CD4-positive, alpha-beta memory T cell (primary cell): ENCODE data around the gene CHST14. TPM values are rescaled to one million over a fixed set of nuclear protein-coding genes. Genes with fewer than 3 reads are reported as not detected.

ENCODE experiments used
- CTCF ChIA-PET: fragments of 350-600 bp; sonication (Branson Sonifier 250); formaldehyde crosslinking; loops from one replicate; lab custom pipeline; 2021; ENCODE audit warnings: inconsistent platforms; ENCODE audit not compliant: partially characterized antibody; lab: Charles Lee
- POLR2A ChIA-PET: fragments of 350-600 bp; sonication (Branson Sonifier 250); formaldehyde crosslinking; loops from one replicate; lab custom pipeline; 2021; ENCODE audit not compliant: partially characterized antibody; lab: Charles Lee
- DNase-seq, 5 donors: peaks; one replicate each; pipeline versions ENCODE4 v3.0.0 to v3.0.0-alpha.2; 2020 to 2022; ENCODE audit warnings: mixed read lengths in 1 of 5
- H3K27ac ChIP-seq: one replicate; pipeline ENCODE4 v1.7.0; 2013; ENCODE audit warnings: low read depth, low read length
- H3K27me3 ChIP-seq: 2 replicates; pipeline ENCODE4 v1.7.0; 2013; ENCODE audit warnings: mild to moderate bottlenecking, low read length, moderate library complexity; ENCODE audit not compliant: insufficient read depth
- H3K36me3 ChIP-seq: 2 replicates; pipeline ENCODE4 v1.7.0; 2013; ENCODE audit warnings: mild to moderate bottlenecking, low read length, moderate library complexity; ENCODE audit not compliant: insufficient read depth
- H3K4me1 ChIP-seq: 2 replicates; pipeline ENCODE4 v1.7.0; 2013; ENCODE audit warnings: mild to moderate bottlenecking, low read length, moderate library complexity; ENCODE audit not compliant: insufficient read depth
- H3K4me3 ChIP-seq, 2 donors: one replicate each; pipeline ENCODE4 v1.7.0; 2013; ENCODE audit warnings: low read length in 2 of 2, mild to moderate bottlenecking in 1 of 2
- H3K9me3 ChIP-seq, 2 donors: one replicate each; pipeline ENCODE4 v1.7.0; 2013; ENCODE audit warnings: low read length in 2 of 2, control low read depth in 1 of 2; ENCODE audit not compliant: control insufficient read depth in 1 of 2
- H3K27ac Mint-ChIP-seq, 7 donors: one replicate each; pipeline ENCODE4 v1.8.0; 2020 to 2021; ENCODE audit warnings: mixed read lengths in 7 of 7, mild to moderate bottlenecking in 6 of 7, inconsistent platforms in 3 of 7, moderate library complexity in 3 of 7
- H3K27me3 Mint-ChIP-seq, 2 donors: one replicate each; pipeline ENCODE4 v1.8.0; 2020 to 2021; ENCODE audit warnings: mixed read lengths in 2 of 2
- H3K36me3 Mint-ChIP-seq, 2 donors: one replicate each; pipeline ENCODE4 v1.8.0; 2020 to 2021; ENCODE audit warnings: mixed read lengths in 2 of 2, inconsistent platforms in 1 of 2, mild to moderate bottlenecking in 1 of 2
- H3K4me1 Mint-ChIP-seq, 4 donors: one replicate each; pipeline ENCODE4 v1.8.0; 2020 to 2021; ENCODE audit warnings: mixed read lengths in 4 of 4, mild to moderate bottlenecking in 1 of 4
- H3K4me3 Mint-ChIP-seq, 8 donors: one replicate each; pipeline ENCODE4 v1.8.0; 2020 to 2021; ENCODE audit warnings: mixed read lengths in 8 of 8, mild to moderate bottlenecking in 7 of 8, moderate library complexity in 6 of 8, inconsistent platforms in 3 of 8
- H3K9me3 Mint-ChIP-seq, 8 donors: one replicate each; pipeline ENCODE4 v1.8.0; 2020 to 2021; ENCODE audit warnings: mixed read lengths in 8 of 8, mild to moderate bottlenecking in 5 of 8, inconsistent platforms in 3 of 8, moderate library complexity in 1 of 8
- intact Hi-C: fragments of 100-400 bp; cut with micrococcal nuclease; formaldehyde crosslinking; loops from one replicate; pipeline ENCODE4 v1.15.1; 2023
- polyA plus RNA-seq, 2 donors: library from polyadenylated mRNA; unstranded; fragments of 300-500 nt; fragmentation: Illumina TruSeq; gene quantifications; one replicate each; pipeline ENCODE4 v1.2.3, GENCODE V29; 2021
- total RNA-seq, 2 experiments: library from RNA; stranded (reverse); gene quantifications; one replicate each; pipeline ENCODE4 v1.2.3, GENCODE V29; 2021

Gene CHST14
- total and polyA plus RNA-seq, 4 experiments from 2014 or later, result 0.64 to 10.5 (median 5.3) TPM

- Mint-ChIP-seq H3K4me3 (no peak overlapping the region), H3K27ac (no peak overlapping the region), H3K9me3 (no peaks in the 10 kb centered on the region), H3K27me3 (no peaks in the 10 kb centered on the region), H3K36me3 (peaks cover 4 to 25% of the 10 kb centered on the region in 2 donors), H3K4me1 (peaks cover 12 to 41% (median 21%) of the 10 kb centered on the region in 4 donors)
- H3K27me3 ChIP-seq, result no peaks in the 10 kb centered on the region
- no peaks in the 10 kb centered on the region for H3K9me3 ChIP-seq
- intact Hi-C loops, result no loop called here
- ChIA-PET CTCF (no interaction called here), POLR2A (interaction anchor here (0.8 kb wide), 1 partner anchor 21 kb away, joined by 3 read pairs; no protein-coding TSS in a partner anchor)
- peaks cover 30% of the 10 kb centered on the region for H3K36me3 ChIP-seq
- H3K27ac ChIP-seq, result no peak overlapping the region
- no peak overlapping the region for H3K4me3 ChIP-seq
- H3K4me1 ChIP-seq, result peaks cover 30% of the 10 kb centered on the region
- no peak for DNase-seq
These were observed 11.3 kb upstream of the CHST14 start for GRCh38 chr15:40459391-40460015.

- Mint-ChIP-seq H3K4me1 (peaks cover 5 to 35% (median 13%) of the 10 kb centered on the region in 4 donors), H3K9me3 (no peaks in the 10 kb centered on the region), H3K27ac (peak overlapping the region in 3 of 7 donors; percentile 15 to 80 (median 74)), H3K36me3 (peaks cover 6 to 32% of the 10 kb centered on the region in 2 donors), H3K4me3 (no peak overlapping the region), H3K27me3 (no peaks in the 10 kb centered on the region)
- H3K27ac ChIP-seq, result no peak overlapping the region
- H3K4me1 ChIP-seq, result peaks cover 21% of the 10 kb centered on the region
- no peaks in the 10 kb centered on the region for H3K27me3 ChIP-seq
- peaks cover 39% of the 10 kb centered on the region for H3K36me3 ChIP-seq
- intact Hi-C loops, result no loop called here
- no peaks in the 10 kb centered on the region for H3K9me3 ChIP-seq
- CTCF ChIA-PET, result no interaction called here
- POLR2A ChIA-PET, result interaction anchor here (0.8 kb wide), 1 partner anchor 21 kb away, joined by 3 read pairs; no protein-coding TSS in a partner anchor
- no peak overlapping the region for H3K4me3 ChIP-seq
- no peak for DNase-seq
These were observed 10.4 kb upstream of the CHST14 start for GRCh38 chr15:40460404-40460803.

DNA sequence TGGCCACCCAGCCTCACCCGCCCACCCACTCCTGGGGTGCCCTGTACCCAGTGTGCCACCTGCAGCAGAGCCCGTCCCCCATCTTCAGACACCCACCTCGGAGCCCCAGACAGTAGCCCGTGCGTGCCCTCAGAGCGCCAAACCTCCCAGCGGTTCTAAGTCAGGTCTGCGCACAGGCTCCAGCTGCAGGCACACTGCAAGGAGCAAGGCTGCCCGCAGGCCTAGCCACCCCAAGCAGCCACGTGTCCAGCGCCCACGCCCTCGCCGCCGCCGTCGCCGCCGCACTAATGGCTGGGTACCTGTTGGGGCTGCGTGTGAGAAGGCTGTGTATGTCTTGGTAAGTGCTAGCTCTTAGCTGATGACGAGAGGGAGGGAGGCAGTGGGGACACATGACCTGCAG lies 8.8 kb upstream of the CHST14 start:
- POLR2A ChIA-PET, result no interaction called here
- Mint-ChIP-seq H3K36me3 (peaks cover 9 to 44% of the 10 kb centered on the region in 2 donors), H3K27me3 (no peaks in the 10 kb centered on the region)

GRCh38 chr15:40463279-40463678 lies 7.5 kb upstream of the CHST14 start:
- H3K27me3 ChIP-seq, result no peaks in the 10 kb centered on the region
- Mint-ChIP-seq H3K4me1 (peaks cover 5 to 26% (median 8%) of the 10 kb centered on the region in 4 donors), H3K27ac (no peak overlapping the region), H3K9me3 (no peaks in the 10 kb centered on the region), H3K4me3 (no peak overlapping the region), H3K36me3 (peaks cover 9 to 50% of the 10 kb centered on the region in 2 donors), H3K27me3 (no peaks in the 10 kb centered on the region)
- DNase-seq, result no peak
- H3K4me1 ChIP-seq, result peaks cover 6% of the 10 kb centered on the region
- ChIA-PET POLR2A (no interaction called here), CTCF (interaction anchor here (1.0 to 1.5 kb wide), 4 partner anchors 9 to 126 kb away, joined by 3 to 6 read pairs (median 4); partner anchors contain the start of gene BAHD1)
- H3K9me3 ChIP-seq, result no peaks in the 10 kb centered on the region
- no peak overlapping the region for H3K27ac ChIP-seq
- H3K36me3 ChIP-seq, result peaks cover 46% of the 10 kb centered on the region
- intact Hi-C loops, result no loop called here
- H3K4me3 ChIP-seq, result no peak overlapping the region

More for the DNA sequence above, 8.8 kb upstream of the CHST14 start:
- Histone ChIP-seq H3K27me3 (no peaks in the 10 kb centered on the region), H3K36me3 (peaks cover 46% of the 10 kb centered on the region), H3K4me1 (peaks cover 12% of the 10 kb centered on the region), H3K9me3 (no peaks in the 10 kb centered on the region), H3K4me3 (no peak overlapping the region), H3K27ac (no peak overlapping the region)
- DNase-seq, result no peak
- Mint-ChIP-seq H3K27ac (peak overlapping the region in 1 of 7 donors; percentile 23), H3K4me1 (peaks cover 4 to 32% (median 7%) of the 10 kb centered on the region in 4 donors), H3K9me3 (no peaks in the 10 kb centered on the region), H3K4me3 (no peak overlapping the region)
- intact Hi-C loops, result no loop called here
- CTCF ChIA-PET, result no interaction called here

DNA sequence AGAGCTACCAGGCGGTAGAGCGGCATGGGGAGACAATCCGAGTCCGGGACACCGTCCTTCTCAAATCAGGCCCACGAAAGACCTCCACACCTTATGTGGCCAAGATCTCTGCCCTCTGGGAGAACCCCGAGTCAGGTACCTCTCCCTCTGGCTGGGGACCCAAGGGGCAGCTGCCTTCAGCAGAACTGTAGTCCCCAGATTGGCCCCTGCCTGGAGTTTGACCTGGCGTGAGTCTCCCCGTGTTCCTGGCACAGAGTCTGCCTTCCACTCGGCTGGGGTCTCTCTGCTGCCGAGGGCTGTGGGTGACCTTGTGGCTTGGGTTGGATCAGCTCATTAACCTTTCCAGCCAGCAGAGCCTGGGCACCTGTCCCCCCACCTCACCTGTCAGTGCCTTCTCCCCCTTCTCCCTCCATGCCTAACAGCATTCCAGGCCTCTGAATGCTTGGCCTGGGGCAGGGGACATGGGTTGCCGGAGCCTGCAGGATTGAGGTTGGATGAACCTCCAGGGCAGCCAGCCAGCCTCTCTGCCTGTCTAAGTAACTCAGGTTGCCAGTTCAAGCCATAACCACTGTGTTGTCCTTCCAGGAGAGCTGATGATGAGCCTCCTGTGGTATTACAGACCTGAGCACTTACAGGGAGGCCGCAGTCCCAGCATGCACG lies 6.8 kb upstream of the CHST14 start:
- peaks cover 9 to 50% of the 10 kb centered on the region in 2 donors for H3K36me3 Mint-ChIP-seq

GRCh38 chr15:40464595-40465185 lies 6.1 kb upstream of the CHST14 start:
- Mint-ChIP-seq H3K36me3 (peaks cover 9 to 47% of the 10 kb centered on the region in 2 donors), H3K27ac (peak overlapping the region in 6 of 7 donors; percentile 4 to 84 (median 54)), H3K9me3 (no peaks in the 10 kb centered on the region), H3K4me3 (no peak overlapping the region), H3K27me3 (no peaks in the 10 kb centered on the region), H3K4me1 (peaks cover 5 to 26% (median 9%) of the 10 kb centered on the region in 4 donors)
- CTCF ChIA-PET, result interaction anchor here (0.9 kb wide), 1 partner anchor 13 kb away, joined by 3 read pairs; no protein-coding TSS in a partner anchor
- Histone ChIP-seq H3K4me1 (peaks cover 6% of the 10 kb centered on the region), H3K27me3 (no peaks in the 10 kb centered on the region), H3K27ac (no peak overlapping the region), H3K9me3 (no peaks in the 10 kb centered on the region), H3K4me3 (no peak overlapping the region), H3K36me3 (peaks cover 37% of the 10 kb centered on the region)
- DNase-seq, result no peak
- POLR2A ChIA-PET, result interaction anchor here (1.0 kb wide), 1 partner anchor 10 kb away, joined by 4 read pairs; no protein-coding TSS in a partner anchor
- intact Hi-C loops, result no loop called here

More for the DNA sequence above, 6.8 kb upstream of the CHST14 start:
- Histone ChIP-seq H3K36me3 (peaks cover 44% of the 10 kb centered on the region), H3K9me3 (no peaks in the 10 kb centered on the region), H3K27me3 (no peaks in the 10 kb centered on the region), H3K27ac (no peak overlapping the region), H3K4me1 (peaks cover 6% of the 10 kb centered on the region), H3K4me3 (no peak overlapping the region)
- H3K27ac Mint-ChIP-seq, result peak overlapping the region in 3 of 7 donors; percentile 46 to 63 (median 53)
- no peak for DNase-seq
- no peak overlapping the region for H3K4me3 Mint-ChIP-seq
- POLR2A ChIA-PET, result interaction anchor here (1.0 kb wide), 1 partner anchor 9 kb away, joined by 4 read pairs; no protein-coding TSS in a partner anchor
- intact Hi-C loops, result no loop called here
- H3K9me3 Mint-ChIP-seq, result no peaks in the 10 kb centered on the region
- no peaks in the 10 kb centered on the region for H3K27me3 Mint-ChIP-seq
- peaks cover 5 to 26% (median 8%) of the 10 kb centered on the region in 4 donors for H3K4me1 Mint-ChIP-seq
- CTCF ChIA-PET, result interaction anchor here (0.9 to 1.5 kb wide), 5 partner anchors 10 to 127 kb away, joined by 3 to 6 read pairs (median 3); partner anchors contain the start of gene BAHD1
